ENCODE data around the gene WNT9B. TPM values are rescaled to one million over a fixed set of nuclear protein-coding genes. Genes with fewer than 3 reads are reported as not detected.
"Not testable (repeated sequence)": the region's sequence is repeated elsewhere in the genome, so short reads cannot be mapped to it uniquely, and the experiment has no call there.

The WNT9B gene
- total RNA-seq, 1 donor from 2014 or later = not detected

- no peak for DNase-seq (ENCODE audit: low read depth)
Observed at GRCh38 chr17:46908068-46908737, 56.8 kb downstream of the WNT9B start.

DNA sequence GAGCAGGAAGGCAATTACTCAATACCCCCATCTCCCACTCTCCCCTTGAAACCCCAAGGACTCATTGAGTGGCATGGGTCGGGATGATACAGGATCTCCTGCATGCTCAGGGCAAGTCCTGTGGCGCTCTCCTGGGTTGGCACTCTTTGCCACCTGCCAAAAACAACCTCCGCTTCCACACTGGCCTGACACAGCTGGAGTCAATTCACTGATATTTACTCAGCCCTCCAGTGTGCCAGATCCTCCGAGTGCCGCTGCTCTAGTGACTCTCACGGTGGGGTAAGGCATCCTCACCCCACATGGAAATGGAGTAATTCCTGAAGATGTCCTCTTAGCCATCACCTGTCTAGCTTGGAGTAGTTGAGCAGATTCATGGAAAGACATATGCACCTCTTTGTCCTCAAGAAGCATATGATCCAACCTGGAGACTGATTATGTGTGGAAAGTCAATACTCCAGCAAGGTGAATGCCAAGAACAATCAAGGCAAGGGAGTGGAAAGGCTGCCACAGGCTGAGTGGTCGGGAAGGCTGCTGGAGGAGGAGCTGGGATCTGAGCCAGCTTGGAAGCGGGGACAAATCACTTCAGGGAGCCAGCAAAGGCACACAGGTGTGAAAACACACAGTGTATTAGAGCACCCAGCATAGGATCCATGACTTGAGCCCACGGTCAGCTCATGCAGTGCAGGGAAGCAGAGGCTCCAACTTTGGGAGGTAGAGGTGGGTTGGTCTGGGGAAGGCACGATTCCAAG is 59.0 kb downstream of the WNT9B start:
- DNase-seq (ENCODE audit: low read depth) = no peak

GRCh38 chr17:46911311-46911710 is 59.9 kb downstream of the WNT9B start:
- DNase-seq (ENCODE audit: low read depth) = peak; percentile 40

DNA sequence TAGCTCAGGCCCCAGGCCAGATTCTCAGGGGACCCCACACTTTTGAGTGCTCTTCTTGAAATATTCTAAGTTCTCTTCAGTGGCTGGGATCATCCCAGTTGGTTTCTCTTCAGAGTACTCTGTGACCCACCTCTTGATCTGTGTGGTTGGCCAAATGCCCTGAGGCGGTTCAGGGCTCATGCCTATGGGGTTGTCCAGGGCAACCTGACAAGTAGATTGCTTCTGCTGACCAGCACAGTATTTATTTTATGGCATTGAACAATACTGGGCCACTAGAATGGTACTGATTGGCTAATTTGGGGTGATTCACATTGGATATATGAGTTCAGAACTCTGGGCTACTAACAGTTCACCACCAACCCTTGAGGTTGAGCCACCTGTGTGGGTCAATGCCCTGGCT is 64.2 kb downstream of the WNT9B start:
- no peak for DNase-seq (ENCODE audit: low read depth)

DNA sequence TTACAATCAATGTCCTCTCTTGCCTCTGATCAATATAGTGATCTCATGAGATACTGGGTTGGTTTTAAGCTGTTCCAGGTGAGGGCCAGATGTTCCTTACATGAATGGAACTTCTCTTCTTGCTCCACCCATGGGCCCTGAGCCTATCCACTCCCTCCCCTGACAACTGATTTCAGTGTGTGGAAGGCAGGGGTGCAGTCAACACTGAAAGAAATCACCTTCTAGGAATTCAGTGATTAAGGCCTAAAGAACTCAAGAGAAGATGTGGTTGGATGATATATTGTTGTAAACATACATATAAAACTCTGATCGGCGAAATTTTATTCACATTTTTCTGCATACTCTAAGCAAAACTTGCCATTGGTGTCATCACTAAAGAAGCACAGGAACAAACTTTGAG is 64.8 kb downstream of the WNT9B start:
- DNase-seq (ENCODE audit: low read depth) = no peak

DNA sequence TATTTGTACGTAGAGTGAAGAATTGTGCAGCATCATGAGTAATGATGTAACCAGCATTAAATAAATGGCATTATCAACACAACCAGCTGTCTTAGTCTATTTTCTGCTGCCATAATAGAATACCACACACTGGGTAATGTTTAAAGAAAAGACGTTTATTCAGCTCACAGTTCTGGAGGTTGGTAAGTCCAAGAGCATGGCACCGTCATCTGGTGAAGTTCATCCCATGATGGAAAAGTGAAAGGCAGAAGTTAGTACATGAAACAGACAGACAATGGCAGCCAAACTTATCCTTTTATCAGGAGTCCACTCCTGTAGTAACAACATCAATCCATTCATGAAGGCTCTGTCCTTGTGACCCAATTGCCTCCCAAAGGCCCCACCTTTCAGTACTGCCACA is 65.2 kb downstream of the WNT9B start:
- no peak for DNase-seq (ENCODE audit: low read depth)

GRCh38 chr17:46917041-46917440 is 65.7 kb downstream of the WNT9B start:
- DNase-seq (ENCODE audit: low read depth) = no peak

- DNase-seq (ENCODE audit: low read depth) = no peak
Observed at GRCh38 chr17:46917516-46917915, 66.1 kb downstream of the WNT9B start.

- not testable (repeated sequence) for DNase-seq (ENCODE audit: low read depth)
Observed at GRCh38 chr17:46921962-46922361, 70.6 kb downstream of the WNT9B start.

DNA sequence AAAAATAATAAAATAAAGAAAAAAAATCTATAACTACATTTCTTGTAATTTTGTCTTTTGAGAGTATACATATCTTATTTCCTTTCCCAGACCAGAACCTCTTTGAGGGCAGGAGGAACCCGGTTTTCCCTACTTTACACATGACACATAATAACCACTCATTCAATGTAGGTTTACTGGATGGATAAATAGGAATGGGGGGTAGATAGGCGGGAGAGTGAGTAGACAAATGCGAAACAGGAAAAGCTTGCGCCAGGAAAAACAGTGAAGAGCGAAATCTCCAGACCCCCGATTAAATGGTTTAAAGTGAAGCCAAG is 71.1 kb downstream of the WNT9B start:
- DNase-seq (ENCODE audit: low read depth) = no peak

GRCh38 chr17:46922804-46923635 is 71.6 kb downstream of the WNT9B start, which contains the start of gene GOSR2:
Gene GOSR2, plus strand, starts transcription at chr17:46923160. Its CDS starts 33 bp downstream, at chr17:46923193.
- peak; percentile 91 for DNase-seq (ENCODE audit: low read depth)

DNA sequence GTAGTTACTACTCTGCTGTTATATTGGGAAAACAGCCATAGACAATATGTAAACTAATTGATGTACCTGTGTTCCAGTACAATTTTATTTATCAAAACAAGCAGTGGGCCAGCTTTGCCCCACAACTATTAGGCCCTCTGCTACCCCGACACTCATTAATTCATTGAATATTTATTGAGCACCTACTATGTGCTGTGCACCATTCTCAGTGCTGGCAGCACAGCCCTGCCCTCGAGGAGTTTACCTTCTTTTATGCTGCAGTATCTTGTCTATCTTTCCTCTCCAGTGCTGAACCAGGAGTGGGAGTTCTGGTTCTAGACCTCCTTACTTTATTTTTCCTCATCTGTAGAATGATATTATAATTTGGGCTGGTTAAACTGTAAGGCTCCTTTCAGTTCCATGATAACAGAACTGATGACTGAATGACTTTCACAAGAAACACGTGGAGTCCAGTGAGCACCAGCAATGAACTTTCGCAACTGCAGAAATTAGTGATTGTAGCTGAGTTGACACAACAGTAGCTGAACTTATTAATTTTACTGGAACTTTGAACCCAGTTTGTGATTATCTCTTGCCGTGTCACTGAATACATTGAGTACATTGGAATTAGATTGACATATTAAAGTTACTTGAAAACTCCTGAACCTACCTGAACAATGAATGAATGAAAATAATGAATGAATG is 73.9 kb downstream of the WNT9B start:
- no peak for DNase-seq (ENCODE audit: low read depth)

GRCh38 chr17:46928467-46929261 is 77.3 kb downstream of the WNT9B start:
- DNase-seq (ENCODE audit: low read depth) = no peak

- DNase-seq (ENCODE audit: low read depth) = no peak
Observed at GRCh38 chr17:46929413-46929812, 78.0 kb downstream of the WNT9B start.

DNA sequence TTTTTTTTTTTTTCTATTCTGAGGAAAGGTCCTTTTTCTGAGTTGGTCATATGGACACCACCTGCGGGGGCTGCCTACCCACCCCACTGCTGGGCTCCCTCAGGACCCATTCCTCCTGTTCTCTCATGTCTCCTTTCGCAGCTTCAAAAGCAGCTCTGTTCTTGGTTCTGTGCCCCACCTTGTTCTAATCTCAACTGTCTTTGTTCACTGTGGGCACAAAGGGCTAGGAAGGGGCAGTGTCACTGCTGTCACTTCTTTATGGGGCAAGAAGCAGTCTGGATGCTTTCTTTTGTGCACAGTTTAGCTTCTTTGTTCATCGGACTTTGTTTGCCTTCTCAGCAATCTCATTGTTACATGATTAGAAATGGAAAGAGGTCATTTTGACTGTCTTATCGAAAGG is 78.7 kb downstream of the WNT9B start:
- DNase-seq (ENCODE audit: low read depth) = no peak

- no peak for DNase-seq (ENCODE audit: low read depth)
Observed at GRCh38 chr17:46931596-46931995, 80.2 kb downstream of the WNT9B start.

GRCh38 chr17:46935658-46936266 is 84.4 kb downstream of the WNT9B start:
- no peak for DNase-seq (ENCODE audit: low read depth)
